Measurements from ENCODE around the gene TMEM45A.
"Not testable (repeated sequence)": the region's sequence is repeated elsewhere in the genome, so short reads cannot be mapped to it uniquely, and the experiment has no call there.

The TMEM45A gene

DNA sequence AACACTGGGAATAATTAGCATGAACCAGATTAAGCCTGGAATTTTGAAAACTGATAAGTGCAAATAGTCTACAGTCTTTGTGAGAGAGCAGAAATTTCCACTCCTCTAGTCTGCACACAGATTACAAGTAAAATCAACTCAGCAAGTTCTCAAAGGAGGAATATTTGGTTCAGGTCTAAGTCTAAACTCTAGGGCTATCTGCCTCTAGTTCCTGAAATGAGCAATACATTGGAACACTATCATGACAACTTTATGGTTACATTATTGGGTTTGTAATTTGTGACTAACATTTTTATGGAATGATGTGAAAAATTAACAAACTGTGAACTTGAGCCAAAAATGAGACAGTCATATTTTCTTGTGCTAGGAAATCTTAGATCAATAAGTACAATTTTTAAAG lies 86.2 kb downstream of the TMEM45A start:
- no peak for DNase-seq

- DNase-seq = no peak
Observed at GRCh38 chr3:100580147-100580546, 87.7 kb downstream of the TMEM45A start.

DNA sequence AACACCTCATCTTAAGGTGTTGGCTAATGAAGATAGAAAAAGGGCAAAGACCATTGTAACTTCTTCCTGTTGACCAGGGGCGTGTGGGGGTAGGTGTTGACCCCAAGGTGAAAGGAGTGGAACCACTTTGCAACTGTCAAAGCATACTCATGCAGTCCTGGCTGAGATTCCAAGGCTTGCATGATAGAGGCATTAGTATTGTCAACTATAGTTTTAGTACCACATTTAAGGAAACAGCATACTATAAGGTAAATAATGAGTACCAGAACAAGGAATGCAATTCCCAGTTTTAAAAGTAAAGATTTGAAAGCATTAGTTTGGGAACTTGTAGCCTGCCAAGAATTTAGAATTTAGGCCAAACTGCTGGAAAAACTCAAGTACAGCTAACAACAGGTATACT lies 89.2 kb downstream of the TMEM45A start:
- no peak for DNase-seq

GRCh38 chr3:100582157-100582556 lies 89.7 kb downstream of the TMEM45A start:
- not testable (repeated sequence) for DNase-seq

DNA sequence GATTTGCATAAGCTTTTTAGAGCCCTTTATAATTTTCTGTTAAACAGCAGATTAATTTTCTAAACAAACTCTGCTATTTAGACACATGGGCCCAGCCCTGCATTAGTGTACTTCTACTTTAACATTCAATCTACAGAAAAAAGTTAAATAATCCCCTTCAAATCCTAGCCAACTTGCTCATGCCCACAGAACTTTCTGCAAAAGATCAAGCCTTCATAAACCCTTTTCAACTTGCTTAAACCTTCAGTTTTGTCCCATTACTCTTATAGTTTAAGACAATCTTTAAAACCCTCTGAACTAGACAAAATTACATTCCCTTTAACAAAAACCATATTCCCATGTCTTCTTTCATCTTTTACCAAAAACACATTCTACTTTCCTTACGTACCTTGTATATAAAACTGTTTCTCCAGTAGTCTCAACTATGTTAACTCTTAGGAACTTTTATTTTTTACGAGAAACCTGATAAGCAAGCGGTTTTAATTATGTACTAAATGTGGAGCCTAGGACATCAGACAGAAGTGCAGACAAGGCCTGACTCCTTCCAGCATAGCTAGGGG lies 91.8 kb downstream of the TMEM45A start:
- no peak for DNase-seq

- DNase-seq = no peak
Observed at GRCh38 chr3:100586832-100587231, 94.4 kb downstream of the TMEM45A start.

DNA sequence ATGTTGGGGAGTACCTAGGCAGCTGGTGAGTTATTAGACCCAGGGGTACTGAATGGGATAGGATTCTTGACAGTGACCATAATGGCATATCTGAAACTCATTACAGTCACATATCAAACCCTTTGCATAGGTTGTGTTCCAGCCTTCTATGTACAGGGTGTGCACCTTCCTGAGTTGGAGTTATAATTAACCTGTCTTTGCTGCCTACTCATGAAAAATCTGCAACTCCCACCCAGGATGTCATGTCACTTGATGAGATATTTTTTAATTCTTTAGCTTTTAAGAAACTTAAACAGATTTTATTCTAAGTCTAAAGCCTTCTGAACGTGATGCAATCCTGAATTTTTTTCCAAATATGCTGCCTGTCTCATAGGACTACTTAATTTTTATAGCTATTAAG lies 95.8 kb downstream of the TMEM45A start:
- DNase-seq = no peak

- no peak for DNase-seq
Observed at GRCh38 chr3:100590114-100590839, 97.9 kb downstream of the TMEM45A start.

DNA sequence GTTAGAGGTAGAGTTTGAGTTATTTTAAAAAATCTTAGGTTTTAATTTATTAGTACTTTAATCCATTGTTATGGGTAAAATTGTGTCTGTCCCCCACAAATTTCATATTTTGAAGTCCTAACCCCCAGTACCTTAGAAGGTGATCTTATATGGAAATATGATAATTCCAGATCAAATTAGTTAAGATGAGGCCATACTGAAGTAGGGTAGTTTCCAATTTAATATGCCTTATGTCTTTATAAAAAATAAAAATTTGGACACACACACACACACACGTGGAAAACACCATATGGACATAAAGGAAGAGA lies 98.4 kb downstream of the TMEM45A start:
- no peak for DNase-seq

- no peak for DNase-seq
Observed at GRCh38 chr3:100591411-100591810, 99.0 kb downstream of the TMEM45A start.

DNA sequence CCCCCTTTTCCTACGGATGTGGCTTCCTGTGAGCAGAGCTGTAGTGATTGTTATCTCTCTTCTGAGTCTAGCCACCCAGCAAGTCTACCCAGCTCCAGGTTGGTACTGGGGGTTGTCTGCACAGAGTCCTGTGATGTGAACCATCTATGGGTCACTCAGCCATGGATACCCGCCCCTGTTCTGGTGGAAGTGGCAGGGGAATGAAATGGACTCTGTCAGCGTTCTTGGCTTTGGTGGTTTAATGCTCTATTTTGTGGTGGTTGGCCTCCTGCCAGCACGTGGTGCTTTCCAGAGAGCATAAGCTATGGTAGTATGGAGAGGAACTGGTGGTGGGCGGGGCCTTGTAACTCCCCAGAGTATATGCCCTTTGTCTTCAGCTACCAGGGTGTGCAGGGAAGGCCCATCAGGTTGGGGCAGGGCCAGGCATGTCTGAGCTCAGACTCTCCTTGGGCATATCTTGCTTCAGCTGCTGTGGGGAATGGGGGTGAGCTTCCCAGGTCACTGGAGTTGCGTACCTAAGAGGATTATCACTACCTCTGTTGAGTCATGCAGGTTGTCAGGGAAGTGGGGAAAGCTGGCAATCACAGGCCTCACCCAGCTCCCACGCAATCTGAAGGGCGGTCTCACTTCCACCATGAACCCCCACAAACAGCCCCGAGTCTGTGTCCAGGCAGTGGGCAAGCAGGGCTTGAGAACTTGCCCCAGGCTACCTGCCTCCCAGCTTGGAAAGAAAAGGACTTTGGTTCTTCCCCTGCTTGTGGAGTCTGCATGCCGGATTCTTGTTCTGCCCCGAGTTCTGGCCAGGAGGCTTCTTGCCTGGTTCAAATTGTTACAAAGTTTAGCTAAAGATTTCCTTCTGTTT lies 108.0 kb downstream of the TMEM45A start:
- no peak for DNase-seq

- DNase-seq = no peak
Observed at GRCh38 chr3:100602506-100603444, 110.4 kb downstream of the TMEM45A start.

DNA sequence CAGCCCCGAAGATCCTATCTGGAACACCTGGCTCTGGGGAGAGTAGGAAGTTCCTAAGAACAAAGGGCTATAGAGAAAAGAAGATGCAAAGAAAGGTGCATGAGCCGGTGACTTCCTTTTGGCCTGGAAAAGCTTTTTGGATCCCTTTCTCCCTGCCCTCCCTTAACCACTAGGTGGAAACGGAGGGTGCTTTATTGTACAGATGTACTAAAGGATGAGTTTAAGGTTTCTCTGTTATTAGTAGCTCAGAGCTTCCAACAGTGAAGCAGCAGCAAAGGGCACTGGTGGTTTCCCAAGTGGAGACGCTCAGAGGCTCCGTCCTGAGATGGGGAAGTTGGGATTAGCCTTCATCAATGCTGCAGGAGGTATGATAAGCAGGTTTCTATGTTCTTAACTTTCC lies 111.0 kb downstream of the TMEM45A start:
- DNase-seq = no peak

DNA sequence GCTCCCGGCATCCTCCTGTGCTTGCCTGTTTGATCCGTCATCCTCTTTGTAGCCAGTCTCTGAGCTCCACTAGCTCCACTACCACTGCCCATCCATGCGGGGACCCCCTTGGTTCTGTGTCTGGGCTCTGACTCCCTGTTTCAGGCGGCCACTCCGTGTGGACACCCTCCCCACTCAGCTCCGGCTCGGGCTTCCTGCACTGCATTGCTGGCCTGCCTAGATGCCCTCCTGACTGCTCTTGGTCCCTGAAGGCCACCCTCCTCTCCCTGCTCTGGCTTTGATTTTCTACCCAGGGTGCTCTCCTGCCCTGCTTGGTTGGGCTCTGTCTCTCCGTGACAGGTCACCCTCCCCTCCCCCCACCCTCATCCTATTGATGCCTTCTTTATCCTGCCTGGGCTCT lies 112.9 kb downstream of the TMEM45A start:
- DNase-seq = no peak

GRCh38 chr3:100606894-100607512 lies 114.6 kb downstream of the TMEM45A start:
- DNase-seq = no peak

GRCh38 chr3:100609305-100609704 lies 116.9 kb downstream of the TMEM45A start, which contains the start of gene ADGRG7:
ADGRG7 (plus strand) TSS chr3:100609601; CDS start chr3:100609857, 256 bp downstream.
- DNase-seq = no peak

DNA sequence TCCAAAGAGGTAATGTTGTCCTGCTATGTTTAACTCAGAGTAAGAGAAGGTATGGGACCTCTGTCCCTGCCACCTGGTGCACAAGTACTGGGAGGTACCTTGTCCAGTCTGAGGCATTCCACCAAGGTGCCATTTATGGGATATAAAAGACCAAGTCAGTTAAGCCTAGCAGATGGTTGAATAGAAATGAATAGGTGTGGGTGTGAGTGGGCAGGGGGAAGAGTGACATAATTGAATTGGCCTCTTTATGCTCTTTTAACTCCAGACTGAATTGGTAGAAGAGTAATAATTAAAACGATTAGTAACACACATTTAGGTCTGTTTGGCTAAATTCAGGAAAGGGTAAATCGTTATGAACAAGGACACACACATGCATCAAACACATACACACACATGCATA lies 117.5 kb downstream of the TMEM45A start:
- DNase-seq = no peak

- no peak for DNase-seq
Observed at GRCh38 chr3:100611221-100611620, 118.8 kb downstream of the TMEM45A start.

DNA sequence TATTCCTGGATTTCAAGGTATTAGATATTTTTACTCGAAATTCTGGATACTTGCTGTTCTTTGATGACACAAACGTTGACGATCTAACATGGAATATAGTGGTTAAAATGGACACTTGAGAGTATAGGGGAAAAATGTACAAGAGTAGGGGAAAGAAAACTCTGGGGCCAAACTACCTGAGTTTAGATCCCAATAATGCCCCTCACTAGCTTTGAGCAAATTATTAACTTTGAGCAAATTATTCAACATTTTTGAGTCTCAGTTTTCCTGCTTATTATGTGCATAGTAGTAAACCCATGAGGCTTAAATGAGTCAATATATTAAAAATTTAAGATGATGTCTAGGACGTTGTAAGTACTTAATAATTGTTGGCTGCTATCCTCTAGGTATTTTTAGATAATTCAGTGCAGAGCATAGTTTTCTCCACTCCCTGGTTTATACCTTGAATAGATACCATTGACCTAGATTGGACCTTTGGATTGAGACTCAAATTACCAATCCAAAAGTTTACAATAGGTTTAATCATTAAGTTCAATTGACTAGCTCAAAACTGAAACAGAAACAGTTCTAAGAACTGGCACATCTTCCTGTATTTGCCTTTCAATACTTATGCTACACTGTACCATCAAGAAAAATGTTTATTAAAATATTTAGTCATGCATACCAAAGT lies 121.4 kb downstream of the TMEM45A start:
- DNase-seq = no peak

DNA sequence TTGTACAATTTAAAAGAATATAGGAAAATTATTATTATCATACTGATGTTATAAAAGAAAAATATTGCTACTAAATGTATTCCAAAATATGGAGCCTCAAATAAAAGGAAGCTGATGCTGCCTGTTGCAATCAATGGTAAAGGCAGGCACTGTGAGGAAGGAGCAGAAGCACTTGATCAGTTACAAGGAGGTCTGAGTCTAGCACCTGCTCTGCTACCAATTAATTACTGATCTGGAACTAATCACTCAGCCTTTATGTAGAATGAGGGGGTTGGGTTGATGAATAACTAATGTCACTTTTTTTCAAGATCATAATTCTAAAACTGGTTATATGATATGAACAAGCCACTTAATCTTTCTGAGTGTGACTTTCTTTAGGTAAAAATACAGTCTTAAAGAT lies 122.5 kb downstream of the TMEM45A start:
- DNase-seq = no peak

GRCh38 chr3:100615684-100616083 lies 123.3 kb downstream of the TMEM45A start:
- no peak for DNase-seq

DNA sequence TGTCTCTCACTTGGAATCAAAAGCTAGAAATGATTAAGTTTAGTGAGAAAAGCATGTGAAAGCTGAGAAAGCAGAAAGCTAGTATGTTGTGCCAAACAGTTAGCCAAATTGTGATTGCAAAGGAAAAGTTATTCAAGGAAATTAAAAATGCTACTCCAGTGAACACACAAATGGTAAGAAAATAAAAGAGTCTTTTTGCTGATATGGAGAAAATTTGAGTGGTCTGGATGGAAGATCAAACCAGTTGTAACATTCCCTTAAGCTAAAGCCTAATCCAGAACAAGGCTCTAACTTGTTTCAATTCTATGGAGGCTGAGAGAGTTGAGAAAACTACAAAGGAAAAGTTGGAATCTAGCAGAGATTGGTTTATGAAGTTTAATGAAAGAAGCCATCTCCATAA lies 128.8 kb downstream of the TMEM45A start:
- no peak for DNase-seq

Measured in NCI-H2029 (cell line).